ENCODE measurements around the gene RPS26.
"Not testable (repeated sequence)": the region's sequence is repeated elsewhere in the genome, so short reads cannot be mapped to it uniquely, and the experiment has no call there.

The RPS26 gene

GRCh38 chr12:56062996-56063395, 21.3 kb downstream of the RPS26 start:
- no peaks in the 10 kb centered on the region for H3K4me1 Mint-ChIP-seq
- TF ChIP-seq, protein P1, sequence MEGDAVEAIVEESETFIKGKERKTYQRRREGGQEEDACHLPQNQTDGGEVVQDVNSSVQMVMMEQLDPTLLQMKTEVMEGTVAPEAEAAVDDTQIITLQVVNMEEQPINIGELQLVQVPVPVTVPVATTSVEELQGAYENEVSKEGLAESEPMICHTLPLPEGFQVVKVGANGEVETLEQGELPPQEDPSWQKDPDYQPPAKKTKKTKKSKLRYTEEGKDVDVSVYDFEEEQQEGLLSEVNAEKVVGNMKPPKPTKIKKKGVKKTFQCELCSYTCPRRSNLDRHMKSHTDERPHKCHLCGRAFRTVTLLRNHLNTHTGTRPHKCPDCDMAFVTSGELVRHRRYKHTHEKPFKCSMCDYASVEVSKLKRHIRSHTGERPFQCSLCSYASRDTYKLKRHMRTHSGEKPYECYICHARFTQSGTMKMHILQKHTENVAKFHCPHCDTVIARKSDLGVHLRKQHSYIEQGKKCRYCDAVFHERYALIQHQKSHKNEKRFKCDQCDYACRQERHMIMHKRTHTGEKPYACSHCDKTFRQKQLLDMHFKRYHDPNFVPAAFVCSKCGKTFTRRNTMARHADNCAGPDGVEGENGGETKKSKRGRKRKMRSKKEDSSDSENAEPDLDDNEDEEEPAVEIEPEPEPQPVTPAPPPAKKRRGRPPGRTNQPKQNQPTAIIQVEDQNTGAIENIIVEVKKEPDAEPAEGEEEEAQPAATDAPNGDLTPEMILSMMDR (IDR thresholded peaks at IDR 0.05), result no peak
- H3K4me3 Mint-ChIP-seq, result no peak overlapping the region
- no peak overlapping the region for H3K27ac Mint-ChIP-seq
- peaks cover 9% of the 10 kb centered on the region for H3K27me3 Mint-ChIP-seq (ENCODE audit: low read depth, poor library complexity)
- no peak for DNase-seq
- no peaks in the 10 kb centered on the region for H3K36me3 Mint-ChIP-seq (ENCODE audit: low read depth)
- no peaks in the 10 kb centered on the region for H3K9me3 Mint-ChIP-seq

GRCh38 chr12:56071648-56072047, 29.9 kb downstream of the RPS26 start:
- Mint-ChIP-seq H3K27ac (no peak overlapping the region), H3K36me3 (ENCODE audit: low read depth) (no peaks in the 10 kb centered on the region), H3K4me3 (no peak overlapping the region), H3K9me3 (peaks cover 5% of the 10 kb centered on the region), H3K4me1 (no peaks in the 10 kb centered on the region), H3K27me3 (ENCODE audit: low read depth, poor library complexity) (peaks cover 17% of the 10 kb centered on the region)
- no peak for DNase-seq
- TF ChIP-seq, protein P1 (IDR thresholded peaks at IDR 0.05), result no peak

GRCh38 chr12:56074396-56074795, 32.7 kb downstream of the RPS26 start:
- no peak for DNase-seq
- H3K27me3 Mint-ChIP-seq (ENCODE audit: low read depth, poor library complexity), result peaks cover 13% of the 10 kb centered on the region
- TF ChIP-seq, protein P1 (IDR thresholded peaks at IDR 0.05), result no peak
- no peaks in the 10 kb centered on the region for H3K36me3 Mint-ChIP-seq (ENCODE audit: low read depth)
- peaks cover 7% of the 10 kb centered on the region for H3K9me3 Mint-ChIP-seq
- no peak overlapping the region for H3K27ac Mint-ChIP-seq
- no peak overlapping the region for H3K4me3 Mint-ChIP-seq
- peaks cover 7% of the 10 kb centered on the region for H3K4me1 Mint-ChIP-seq

DNA sequence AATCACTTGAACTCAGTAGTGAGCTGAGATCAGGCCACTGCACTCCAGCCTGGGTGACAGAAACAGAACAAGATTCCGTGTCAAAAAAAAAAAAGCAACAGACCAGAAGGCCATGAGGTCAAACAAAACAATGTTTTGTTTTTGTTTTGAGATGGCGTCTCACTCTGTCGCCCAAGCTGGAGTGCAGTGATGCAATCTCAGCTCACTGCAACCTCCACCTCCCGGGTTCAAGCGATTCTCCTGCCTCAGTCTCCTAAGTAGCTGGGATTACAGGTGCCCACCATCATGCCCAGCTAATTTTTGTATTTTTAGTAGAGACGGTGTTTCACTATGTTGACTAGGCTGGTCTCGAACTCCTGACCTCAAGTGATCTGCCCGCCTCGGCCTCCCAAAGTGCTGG, 36.2 kb downstream of the RPS26 start:
- not testable (repeated sequence) for H3K4me3 Mint-ChIP-seq; H3K9me3 Mint-ChIP-seq; H3K27ac Mint-ChIP-seq; DNase-seq; H3K36me3 Mint-ChIP-seq (ENCODE audit: low read depth)
- Mint-ChIP-seq H3K27me3 (ENCODE audit: low read depth, poor library complexity) (peaks cover 31% of the 10 kb centered on the region), H3K4me1 (peaks cover 26% of the 10 kb centered on the region)

- Mint-ChIP-seq H3K27me3 (ENCODE audit: low read depth, poor library complexity) (peaks cover 27% of the 10 kb centered on the region), H3K27ac (no peak overlapping the region), H3K4me1 (peaks cover 27% of the 10 kb centered on the region), H3K36me3 (ENCODE audit: low read depth) (no peaks in the 10 kb centered on the region), H3K4me3 (peak overlapping the region; percentile 81), H3K9me3 (peaks cover 7% of the 10 kb centered on the region)
- DNase-seq, result no peak
- TF ChIP-seq, protein P1 (IDR thresholded peaks at IDR 0.05), result no peak
These were observed 36.7 kb downstream of the RPS26 start for GRCh38 chr12:56078427-56078826.

- H3K27ac Mint-ChIP-seq, result no peak overlapping the region
- H3K27me3 Mint-ChIP-seq (ENCODE audit: low read depth, poor library complexity), result peaks cover 25% of the 10 kb centered on the region
- TF ChIP-seq, protein P1 (IDR thresholded peaks at IDR 0.05), result peak; percentile 63
- H3K9me3 Mint-ChIP-seq, result peaks cover 6% of the 10 kb centered on the region
- peak; percentile 89 for DNase-seq
- no peaks in the 10 kb centered on the region for H3K36me3 Mint-ChIP-seq (ENCODE audit: low read depth)
- H3K4me3 Mint-ChIP-seq, result peak overlapping the region; percentile 81
- peaks cover 34% of the 10 kb centered on the region for H3K4me1 Mint-ChIP-seq
These were observed 37.4 kb downstream of the RPS26 start for GRCh38 chr12:56078931-56079722.

Data from nephron progenitor cell (in vitro differentiated cells).